GM19025 (cell line): Measurements from ENCODE around the gene PLG.
A peak's percentile ranks its signal among the peaks of the same experiment; 100 is the strongest.
"Not testable (repeated sequence)": the region's sequence is repeated elsewhere in the genome, so short reads cannot be mapped to it uniquely, and the experiment has no call there.

Experiments
- ATAC-seq: cut with Tn5 transposase; IDR thresholded peaks from one replicate; pipeline ENCODE4 v1.9.1; 2021; ENCODE audit warnings: mild to moderate bottlenecking, low read depth, moderate library complexity; ENCODE audit not compliant: unreplicated experiment

The PLG gene

GRCh38 chr6:160697826-160698225, 4.2 kb upstream of the PLG start:
- no peak for ATAC-seq

GRCh38 chr6:160704688-160705087, 2.6 kb downstream of the PLG start:
- not testable (repeated sequence) for ATAC-seq

GRCh38 chr6:160708993-160709392, 6.9 kb downstream of the PLG start:
- ATAC-seq: not testable (repeated sequence)

- no peak for ATAC-seq
Observed at GRCh38 chr6:160714731-160715316, 12.8 kb downstream of the PLG start.

GRCh38 chr6:160730911-160731310, 28.9 kb downstream of the PLG start:
- ATAC-seq: no peak

GRCh38 chr6:160733050-160733646, 31.1 kb downstream of the PLG start:
- ATAC-seq: peak; percentile 71

DNA sequence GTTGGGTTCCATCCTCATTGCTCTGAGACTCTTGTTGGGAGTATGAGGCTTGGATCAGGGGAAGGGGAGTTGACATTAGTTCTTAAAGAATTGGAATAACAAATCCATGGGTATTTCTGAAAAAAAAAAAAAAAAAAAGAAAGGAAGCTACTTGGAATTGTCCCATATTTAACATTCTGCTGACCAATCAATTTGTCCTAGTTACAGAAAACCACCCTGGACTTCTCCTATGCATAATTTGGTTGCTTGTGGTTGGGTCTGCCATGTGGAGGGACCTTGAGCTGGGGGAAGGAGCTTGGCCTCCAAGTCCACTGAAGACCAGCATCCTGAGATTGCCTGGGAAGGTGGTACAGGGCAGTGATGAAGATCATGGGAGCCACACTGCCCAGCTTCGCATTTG, 32.6 kb downstream of the PLG start:
- ATAC-seq: no peak

DNA sequence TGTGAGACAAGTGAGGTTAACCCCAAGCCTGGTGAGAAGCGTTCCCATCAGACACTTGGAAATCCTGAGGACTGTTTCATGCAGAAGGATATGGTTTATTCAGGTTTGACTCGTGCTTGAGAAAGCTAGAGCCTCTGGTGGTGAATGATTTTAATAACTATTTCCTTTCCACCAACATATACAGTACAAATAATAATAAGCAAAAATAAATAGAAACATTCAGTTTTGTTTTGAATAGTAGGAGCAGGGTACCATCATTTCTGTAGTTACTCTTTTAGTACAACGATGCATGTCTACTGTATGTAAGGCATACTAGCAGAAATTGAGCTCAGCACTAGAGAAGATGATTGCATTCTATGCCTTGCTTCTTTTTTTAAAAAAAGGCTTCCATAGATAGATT, 33.5 kb downstream of the PLG start:
- peak; percentile 51 for ATAC-seq

- no peak for ATAC-seq
Observed at GRCh38 chr6:160737934-160738333, 35.9 kb downstream of the PLG start.

- no peak for ATAC-seq
Observed at GRCh38 chr6:160739955-160740354, 37.9 kb downstream of the PLG start.

- peak; percentile 97 for ATAC-seq
Observed at GRCh38 chr6:160741012-160741411, 39.0 kb downstream of the PLG start.

DNA sequence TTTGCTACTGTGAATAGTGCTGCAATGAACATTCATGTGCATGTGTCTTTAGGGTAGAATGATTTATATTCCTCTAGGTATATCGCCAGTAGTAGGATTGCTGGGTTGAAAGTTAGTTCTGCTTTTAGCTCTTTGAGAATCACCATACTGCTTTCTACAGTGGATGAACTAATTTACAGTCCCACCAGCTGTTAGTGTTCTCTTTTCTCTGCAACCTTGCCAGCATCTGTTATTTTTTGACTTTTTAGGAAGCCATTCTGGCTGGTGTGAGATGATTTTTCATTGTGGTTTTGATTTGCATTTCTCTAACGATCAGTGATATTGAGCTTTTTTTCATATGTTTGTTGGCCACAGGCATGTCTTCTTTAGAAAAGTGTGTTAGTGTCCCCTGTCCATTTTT, 40.0 kb downstream of the PLG start:
- ATAC-seq: peak; percentile 46

DNA sequence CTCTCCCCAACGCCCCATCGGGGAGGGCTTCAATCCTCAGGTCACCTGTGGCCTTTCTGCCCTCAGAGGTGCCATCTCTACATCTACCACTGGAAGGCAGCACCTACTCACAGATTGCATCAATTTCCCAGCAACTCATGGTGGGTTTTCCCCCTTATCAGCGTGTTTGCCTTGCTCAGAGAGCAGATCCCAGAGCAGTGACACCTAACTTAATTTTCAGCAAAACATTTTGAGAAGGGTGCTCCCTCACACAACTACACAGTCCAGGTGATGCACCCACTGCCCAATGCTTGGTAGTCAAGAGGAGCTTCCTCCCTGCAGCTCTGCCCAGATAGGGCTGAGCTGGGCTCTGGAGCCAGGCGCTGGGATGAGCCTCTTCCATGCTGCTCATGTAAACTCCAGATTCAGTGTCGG, 48.2 kb downstream of the PLG start:
- peak; percentile 67 for ATAC-seq

DNA sequence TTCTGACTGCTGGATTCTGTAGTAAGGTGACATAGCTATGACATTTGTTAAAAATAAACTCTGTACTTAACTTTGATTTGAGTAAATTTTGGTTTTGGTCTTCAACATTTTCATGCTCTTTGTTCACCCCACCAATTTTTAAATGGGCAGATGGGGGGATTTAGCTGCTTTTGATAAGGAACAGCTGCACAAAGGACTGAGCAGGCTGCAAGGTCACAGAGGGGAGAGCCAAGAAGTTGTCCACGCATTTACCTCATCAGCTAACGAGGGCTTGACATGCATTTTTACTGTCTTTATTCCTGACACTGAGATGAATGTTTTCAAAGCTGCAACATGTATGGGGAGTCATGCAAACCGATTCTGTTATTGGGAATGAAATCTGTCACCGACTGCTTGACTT, 51.2 kb downstream of the PLG start:
- ATAC-seq: not testable (repeated sequence)

- ATAC-seq: no peak
Observed at GRCh38 chr6:160755165-160755564, 53.1 kb downstream of the PLG start.

DNA sequence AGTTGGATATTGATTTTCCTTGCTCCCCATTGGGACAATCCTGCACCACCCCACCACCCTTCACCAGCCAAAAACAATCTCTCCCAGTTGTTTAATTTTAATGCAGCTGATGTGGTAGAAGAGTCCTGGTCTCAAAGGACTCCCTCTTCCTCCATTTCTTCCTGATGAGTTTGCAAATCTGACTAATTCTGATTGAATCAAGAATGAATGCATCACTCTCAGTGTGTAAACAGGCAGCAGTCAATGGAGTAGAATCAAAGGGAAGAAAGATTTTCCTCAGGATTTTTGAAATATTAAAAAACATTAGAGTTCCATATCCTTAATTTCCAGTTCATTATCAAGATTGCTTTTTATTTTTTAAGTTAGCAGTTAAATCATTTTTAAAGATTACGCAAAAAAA, 54.0 kb downstream of the PLG start:
- ATAC-seq: no peak

GRCh38 chr6:160756871-160757270, 54.8 kb downstream of the PLG start:
- ATAC-seq: no peak

DNA sequence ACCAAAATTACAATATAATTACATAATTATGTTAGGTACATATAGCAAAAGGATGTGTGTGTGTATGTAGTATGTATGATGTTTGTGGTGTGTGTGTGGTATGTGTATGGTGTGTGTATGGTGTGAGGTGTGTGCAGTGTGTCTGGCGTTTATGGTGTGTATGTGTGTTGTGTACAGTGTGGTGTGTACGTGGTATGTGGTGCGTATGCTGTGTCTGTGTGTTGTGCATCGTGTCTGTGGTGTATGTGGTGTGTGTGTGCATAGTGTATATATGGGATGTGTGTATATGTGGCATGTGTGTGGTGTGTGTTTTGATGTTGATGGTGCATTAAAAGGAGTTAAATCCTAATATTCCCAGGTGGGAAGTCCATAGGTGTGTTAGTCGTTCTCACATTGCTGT, 62.8 kb downstream of the PLG start:
- no peak for ATAC-seq

DNA sequence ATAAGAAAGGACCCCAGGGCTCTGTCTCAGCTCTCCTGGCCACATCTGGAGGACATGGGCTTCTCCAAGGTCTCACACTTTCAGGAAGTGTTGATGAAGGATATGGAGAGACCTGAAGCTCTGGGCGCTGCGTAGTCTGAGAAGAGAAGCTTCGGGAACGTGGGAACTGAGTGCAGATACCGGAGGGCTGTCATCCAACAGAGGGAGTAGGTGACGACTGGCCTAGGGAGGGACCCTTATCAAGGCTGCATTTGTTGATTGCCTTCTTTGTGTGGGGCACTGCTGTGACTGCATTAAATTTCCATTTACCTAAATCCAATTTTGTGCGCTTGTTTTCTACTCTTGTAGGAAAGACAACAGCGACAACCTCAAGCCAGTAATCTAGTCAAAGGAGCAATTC, 63.4 kb downstream of the PLG start:
- no peak for ATAC-seq

DNA sequence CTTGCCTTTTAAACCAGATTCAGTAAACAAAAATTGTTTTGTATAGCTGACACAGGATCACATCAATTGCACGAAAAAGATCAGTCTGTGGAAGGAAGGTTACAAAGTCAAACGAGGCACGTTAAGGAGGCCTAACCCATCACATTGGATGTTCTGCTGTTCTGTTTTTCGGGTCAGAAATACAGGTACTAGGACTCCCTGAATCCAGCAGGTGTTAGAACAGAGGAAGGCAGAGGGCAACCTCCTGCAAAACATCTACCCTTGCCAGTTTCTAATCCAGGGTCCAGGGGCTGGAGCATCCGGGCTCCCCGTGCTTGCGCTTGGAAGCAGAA, 64.6 kb downstream of the PLG start:
- no peak for ATAC-seq

DNA sequence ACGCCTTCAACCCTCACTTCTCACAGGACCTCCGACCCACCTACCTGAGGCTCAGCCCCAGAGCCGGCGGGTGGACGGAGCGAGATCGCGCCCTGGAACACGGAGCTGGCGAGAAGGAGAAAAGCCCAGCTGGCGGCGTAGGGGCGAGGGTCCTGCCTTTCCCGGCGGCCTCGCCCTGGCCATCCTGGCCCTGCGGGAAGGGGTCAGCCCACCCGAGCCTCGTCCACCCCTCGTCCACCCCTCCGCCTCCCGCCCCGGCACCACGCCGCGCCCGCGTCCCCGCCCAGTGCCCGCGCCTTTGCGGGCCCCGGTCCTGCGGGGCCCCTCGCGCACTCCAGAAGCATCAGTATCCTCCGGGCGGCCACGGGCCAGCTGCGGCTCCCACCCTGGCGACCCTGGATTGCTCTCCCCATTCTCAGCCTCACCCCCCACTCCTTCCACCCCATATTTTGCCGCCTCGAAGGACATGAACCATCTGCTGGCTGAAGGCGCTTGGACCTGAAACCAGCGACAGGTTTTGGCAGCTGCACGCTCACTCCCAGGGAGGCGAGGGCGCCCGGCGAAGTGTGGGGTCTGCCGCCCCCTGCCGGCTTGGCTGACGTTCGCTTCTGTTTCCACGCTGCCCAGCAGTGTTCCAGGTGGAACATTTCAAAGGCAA, 65.1 kb downstream of the PLG start:
- peak; percentile 88 for ATAC-seq

DNA sequence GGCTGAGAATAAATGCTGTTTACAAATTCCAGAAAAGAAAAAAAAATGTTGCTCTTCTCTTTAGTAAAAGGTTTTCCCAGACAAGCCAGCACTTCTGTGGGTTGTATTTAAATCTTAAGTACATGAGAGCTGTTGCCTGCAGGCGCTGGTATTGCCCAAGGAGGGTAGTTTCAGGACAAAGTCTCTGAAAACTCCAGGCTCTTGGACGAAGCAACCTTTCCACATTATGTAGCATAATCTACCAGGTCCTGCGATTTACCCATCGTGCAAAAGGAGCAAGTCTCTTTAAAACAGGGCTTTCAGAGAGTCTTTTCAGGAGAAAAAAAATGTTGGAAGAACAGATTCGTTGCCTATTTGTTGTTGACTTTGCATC, 65.6 kb downstream of the PLG start:
- ATAC-seq: no peak
